AG09319 (cell line): ENCODE data around the gene CASZ1.

ENCODE experiments used
- DNase-seq: peaks from one replicate; pipeline ENCODE4 v3.0.0-alpha.2; 2010; ENCODE audit warnings: low read depth; ENCODE audit errors: extremely low read depth
- CTCF ChIP-seq: IDR thresholded peaks from 2 replicates; pipeline ENCODE4 v1.5.1; 2011; ENCODE audit warnings: low read depth, mild to moderate bottlenecking, inconsistent platforms, low read length, moderate library complexity

The CASZ1 gene

GRCh38 chr1:10681296-10682107 is 114.9 kb downstream of the CASZ1 start:
- no peak for DNase-seq
- TF ChIP-seq CTCF: no peak

- DNase-seq: no peak
- TF ChIP-seq CTCF: no peak
Observed at GRCh38 chr1:10680487-10680886, 116.0 kb downstream of the CASZ1 start.

- no peak for DNase-seq
- TF ChIP-seq CTCF: no peak
Observed at GRCh38 chr1:10679496-10680220, 116.8 kb downstream of the CASZ1 start.

- DNase-seq: no peak
- no peak for TF ChIP-seq CTCF
Observed at GRCh38 chr1:10678852-10679251, 117.6 kb downstream of the CASZ1 start.

GRCh38 chr1:10678402-10678801 is 118.0 kb downstream of the CASZ1 start:
- DNase-seq: no peak
- no peak for TF ChIP-seq CTCF

GRCh38 chr1:10677491-10678391 is 118.7 kb downstream of the CASZ1 start:
- no peak for DNase-seq
- TF ChIP-seq CTCF: no peak
